Gastrocnemius medialis (tissue), 4 donors: ENCODE measurements around the gene KCNRG. TPM values are rescaled to one million over a fixed set of nuclear protein-coding genes. Genes with fewer than 3 reads are reported as not detected.
"Not testable (repeated sequence)": the region's sequence is repeated elsewhere in the genome, so short reads cannot be mapped to it uniquely, and the experiment has no call there.

ENCODE experiments used
- ATAC-seq, 2 donors: fragments of 150-250 bp; one replicate each; pipeline ENCODE4 v1.9.1; 2016
- DNase-seq, 2 donors: peaks; one replicate each; pipeline ENCODE4 v3.0.0-alpha.2; 2019
- H3K27ac ChIP-seq, 4 donors: fragments of 200-600 bp; sonication (generic); 1 replicate in 1 of 4; 2 replicates in 3 of 4; pipeline ENCODE4 v1.5.1; 2016 to 2018; ENCODE audit warnings: mild to moderate bottlenecking in 2 of 4, moderate library complexity in 1 of 4
- H3K27me3 ChIP-seq, 3 donors: fragments of 200-600 bp; sonication (generic) in 2 of 3; 1 replicate in 1 of 3; 2 replicates in 2 of 3; pipeline versions ENCODE4 v1.5.1 to v1.6.0; 2016 to 2019; ENCODE audit warnings: mild to moderate bottlenecking in 1 of 3, moderate library complexity in 1 of 3
- H3K36me3 ChIP-seq, 2 donors: fragments of 200-600 bp; sonication (generic) in 1 of 2; one replicate each; pipeline ENCODE4 v1.5.1; 2017 to 2018
- H3K4me1 ChIP-seq, 2 donors: fragments of 200-600 bp; sonication (generic) in 1 of 2; one replicate each; pipeline ENCODE4 v1.5.1; 2016 to 2017; ENCODE audit warnings: mild to moderate bottlenecking in 2 of 2
- H3K4me3 ChIP-seq, 4 donors: fragments of 200-600 bp; sonication (generic) in 3 of 4; 1 replicate in 1 of 4; 2 replicates in 3 of 4; pipeline ENCODE4 v1.5.1; 2016 to 2019; ENCODE audit warnings: mild to moderate bottlenecking in 2 of 4
- H3K9me3 ChIP-seq, 3 donors: fragments of 200-600 bp; sonication (generic) in 2 of 3; 1 replicate in 1 of 3; 2 replicates in 2 of 3; pipeline ENCODE4 v1.5.1; 2016 to 2019
- POLR2A ChIP-seq, 2 donors: fragments of 450-650 bp; IDR thresholded peaks; one replicate each; pipeline ENCODE4 v1.6.1; 2017; ENCODE audit warnings: antibody characterized with exemption in 2 of 2, mild to moderate bottlenecking in 2 of 2, moderate library complexity in 2 of 2
- in situ Hi-C, 4 donors: fragments of 200-750 bp; cut with MboI; loops; one replicate each; pipeline versions ENCODE4 v1.15.0 to v1.8.0; 2017; ENCODE audit warnings: low sequenced_read_pairs in 4 of 4
- intact Hi-C: fragments of 100-400 bp; cut with DNase I; formaldehyde crosslinking; loops from one replicate; pipeline ENCODE4 v1.15.1; 2023; ENCODE audit warnings: low total_unique reads
- total RNA-seq, 4 donors: library from RNA; depleted of rRNA; stranded (reverse); fragments of >200 nt; gene quantifications; one replicate each; pipeline versions ENCODE4 v1.1.0 to v1.2.3, GENCODE V29; 2016
- TF ChIP-seq, protein P1 (sequence below), 5 experiments: fragments of 450-650 bp in 3 of 5; fragments of 200-600 bp in 2 of 5; sonication (generic) in 2 of 5; IDR thresholded peaks in 4 of 5; conservative IDR thresholded peaks in 1 of 5; 1 replicate in 4 of 5; 2 replicates in 1 of 5; pipeline ENCODE4 v1.5.1; 2016 to 2019; ENCODE audit warnings: antibody characterized with exemption in 5 of 5, mild to moderate bottlenecking in 3 of 5, moderate library complexity in 3 of 5

The KCNRG gene
- total RNA-seq, 4 donors from 2014 or later, result 0.66 to 0.72 TPM; not detected in 2

DNA sequence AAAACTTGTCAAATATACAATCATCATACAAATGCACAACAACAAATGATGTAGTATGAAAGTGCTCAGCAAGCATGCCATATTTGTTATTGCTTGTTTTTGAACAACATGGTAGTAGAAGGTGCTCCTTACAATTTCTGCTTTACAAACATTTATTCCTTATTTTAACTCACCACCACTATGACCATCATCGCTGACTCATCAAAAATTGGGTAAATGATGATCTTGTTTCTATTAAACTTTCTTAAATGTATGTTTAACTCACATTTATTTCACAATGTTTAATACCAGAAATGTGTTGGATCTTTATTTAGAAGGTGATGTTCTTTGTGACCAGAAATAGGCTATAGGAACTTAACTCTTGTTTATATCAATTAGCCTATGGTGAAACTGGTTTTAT lies 45.5 kb downstream of the KCNRG start:
- ATAC-seq (no peak), DNase-seq (no peak)
- TF ChIP-seq, protein P1, sequence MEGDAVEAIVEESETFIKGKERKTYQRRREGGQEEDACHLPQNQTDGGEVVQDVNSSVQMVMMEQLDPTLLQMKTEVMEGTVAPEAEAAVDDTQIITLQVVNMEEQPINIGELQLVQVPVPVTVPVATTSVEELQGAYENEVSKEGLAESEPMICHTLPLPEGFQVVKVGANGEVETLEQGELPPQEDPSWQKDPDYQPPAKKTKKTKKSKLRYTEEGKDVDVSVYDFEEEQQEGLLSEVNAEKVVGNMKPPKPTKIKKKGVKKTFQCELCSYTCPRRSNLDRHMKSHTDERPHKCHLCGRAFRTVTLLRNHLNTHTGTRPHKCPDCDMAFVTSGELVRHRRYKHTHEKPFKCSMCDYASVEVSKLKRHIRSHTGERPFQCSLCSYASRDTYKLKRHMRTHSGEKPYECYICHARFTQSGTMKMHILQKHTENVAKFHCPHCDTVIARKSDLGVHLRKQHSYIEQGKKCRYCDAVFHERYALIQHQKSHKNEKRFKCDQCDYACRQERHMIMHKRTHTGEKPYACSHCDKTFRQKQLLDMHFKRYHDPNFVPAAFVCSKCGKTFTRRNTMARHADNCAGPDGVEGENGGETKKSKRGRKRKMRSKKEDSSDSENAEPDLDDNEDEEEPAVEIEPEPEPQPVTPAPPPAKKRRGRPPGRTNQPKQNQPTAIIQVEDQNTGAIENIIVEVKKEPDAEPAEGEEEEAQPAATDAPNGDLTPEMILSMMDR (IDR thresholded peaks at IDR 0.05 in 4 of 5, conservative IDR thresholded peaks at IDR 0.05 in 1 of 5), result no peak
- TF ChIP-seq POLR2A (IDR thresholded peaks at IDR 0.05), result no peak
- H3K36me3 ChIP-seq, result peaks cover 0 to 6% of the 10 kb centered on the region in 2 donors
- H3K9me3 ChIP-seq, result no peaks in the 10 kb centered on the region
- H3K27me3 ChIP-seq, result no peaks in the 10 kb centered on the region
- in situ Hi-C loops (no loop called here), intact Hi-C loops (no loop called here)
- no peak overlapping the region for H3K4me3 ChIP-seq
- no peak overlapping the region for H3K27ac ChIP-seq
- H3K4me1 ChIP-seq, result no peaks in the 10 kb centered on the region

DNA sequence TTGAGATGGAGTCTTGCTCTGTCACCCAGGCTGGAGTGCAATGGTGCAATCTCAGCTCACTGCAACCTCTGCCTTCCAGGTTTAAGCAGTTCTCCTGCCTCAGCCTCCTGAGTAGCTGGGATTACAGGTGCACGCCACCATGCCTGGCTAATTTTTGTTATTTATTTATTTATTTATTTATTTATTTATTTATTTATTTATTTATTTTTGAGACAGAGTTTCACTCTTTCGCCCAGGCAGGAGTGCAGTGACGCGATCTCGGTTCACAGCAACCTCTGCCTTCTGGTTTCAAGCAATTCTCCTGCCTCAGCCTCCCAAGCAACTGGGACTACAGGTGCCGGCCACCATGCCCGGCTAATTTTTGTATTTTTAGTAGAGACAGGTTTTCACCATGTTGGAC lies 47.1 kb downstream of the KCNRG start:
- H3K27ac ChIP-seq, H3K27me3 ChIP-seq, intact Hi-C loops, H3K9me3 ChIP-seq, H3K4me3 ChIP-seq, ATAC-seq, DNase-seq, in situ Hi-C loops, H3K4me1 ChIP-seq: not testable (repeated sequence)
- H3K36me3 ChIP-seq, result peaks cover 0 to 20% of the 10 kb centered on the region in 2 donors

DNA sequence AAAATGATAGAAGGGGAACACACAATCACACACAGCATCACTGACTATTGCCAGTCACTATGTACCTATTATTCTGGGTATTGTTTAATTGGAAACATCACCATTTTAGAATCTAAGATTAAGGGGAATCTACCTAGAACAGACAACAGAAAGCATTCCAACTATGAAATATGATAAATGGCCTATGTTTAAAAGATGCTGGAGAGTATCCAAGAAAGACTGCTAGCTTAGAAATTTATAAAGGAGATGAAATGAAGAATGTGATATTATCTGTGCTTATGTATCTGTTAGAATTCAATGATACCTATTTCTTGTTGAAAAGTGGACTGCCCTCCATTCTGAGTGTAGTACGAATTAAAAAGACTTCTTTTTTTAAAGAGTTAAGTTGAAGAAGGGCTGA lies 50.5 kb downstream of the KCNRG start:
- ATAC-seq, result no peak
- Histone ChIP-seq H3K4me3 (no peak overlapping the region), H3K27me3 (no peaks in the 10 kb centered on the region), H3K4me1 (no peaks in the 10 kb centered on the region), H3K27ac (no peak overlapping the region), H3K36me3 (peaks cover 0 to 30% of the 10 kb centered on the region in 2 donors), H3K9me3 (no peaks in the 10 kb centered on the region)
- intact Hi-C loops, result no loop called here
- in situ Hi-C loops, result no loop called here
- DNase-seq, result no peak
- TF ChIP-seq, protein P1 (IDR thresholded peaks at IDR 0.05 in 4 of 5, conservative IDR thresholded peaks at IDR 0.05 in 1 of 5), result no peak
- no peak for TF ChIP-seq POLR2A (IDR thresholded peaks at IDR 0.05)

DNA sequence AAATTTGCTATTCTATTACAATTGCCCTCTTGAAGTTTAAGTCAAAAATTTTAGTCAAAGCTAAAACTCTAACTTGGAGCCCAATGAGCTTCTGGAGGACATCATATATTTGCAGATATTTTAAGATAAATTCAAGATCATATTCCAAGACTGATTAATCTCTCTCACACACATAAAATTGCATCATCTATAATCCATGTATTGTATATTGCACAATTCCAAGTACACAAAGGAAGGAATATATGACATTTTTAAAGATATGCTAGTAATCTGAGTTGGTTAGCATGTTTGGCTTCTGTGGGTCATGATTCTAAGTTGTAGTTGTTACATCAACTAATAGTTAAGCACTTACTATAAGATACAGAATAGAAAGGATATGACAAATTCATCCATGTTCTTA lies 53.3 kb downstream of the KCNRG start:
- no peaks in the 10 kb centered on the region for H3K9me3 ChIP-seq
- H3K4me1 ChIP-seq, result peaks cover 0 to 4% of the 10 kb centered on the region in 2 donors
- no peak overlapping the region for H3K4me3 ChIP-seq
- ATAC-seq, result no peak
- no peak for TF ChIP-seq POLR2A (IDR thresholded peaks at IDR 0.05)
- TF ChIP-seq, protein P1 (IDR thresholded peaks at IDR 0.05 in 4 of 5, conservative IDR thresholded peaks at IDR 0.05 in 1 of 5), result no peak
- no peak for DNase-seq
- no peaks in the 10 kb centered on the region for H3K27me3 ChIP-seq
- intact Hi-C loops, result no loop called here
- H3K27ac ChIP-seq, result no peak overlapping the region
- peaks cover 0 to 26% of the 10 kb centered on the region in 2 donors for H3K36me3 ChIP-seq
- in situ Hi-C loops, result no loop called here

DNA sequence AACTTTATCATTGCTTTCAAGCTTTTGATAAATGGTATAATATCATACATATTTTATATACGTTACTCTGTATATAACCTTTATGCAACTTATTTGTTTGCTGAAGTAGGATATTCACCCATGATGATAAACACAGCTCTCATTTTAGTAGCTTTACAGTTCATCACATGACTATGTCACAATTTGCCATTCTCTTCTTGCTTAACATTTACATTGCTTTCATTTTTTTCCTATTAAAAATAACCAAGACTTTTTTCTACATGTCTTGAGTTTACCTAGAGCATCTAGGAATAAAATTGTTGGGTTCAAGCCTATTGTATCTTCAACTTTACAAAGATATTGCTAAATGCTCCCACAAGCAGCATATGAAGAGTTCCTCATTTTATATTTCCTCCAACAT lies 54.0 kb downstream of the KCNRG start:
- intact Hi-C loops (no loop called here), in situ Hi-C loops (no loop called here)
- no peak overlapping the region for H3K27ac ChIP-seq
- ATAC-seq, result no peak
- peaks cover 0 to 26% of the 10 kb centered on the region in 2 donors for H3K36me3 ChIP-seq
- H3K4me3 ChIP-seq, result no peak overlapping the region
- no peaks in the 10 kb centered on the region for H3K9me3 ChIP-seq
- H3K4me1 ChIP-seq, result peaks cover 0 to 7% of the 10 kb centered on the region in 2 donors
- DNase-seq, result no peak
- TF ChIP-seq, protein P1 (IDR thresholded peaks at IDR 0.05 in 4 of 5, conservative IDR thresholded peaks at IDR 0.05 in 1 of 5), result no peak
- no peak for TF ChIP-seq POLR2A (IDR thresholded peaks at IDR 0.05)
- no peaks in the 10 kb centered on the region for H3K27me3 ChIP-seq
